ENCODE results near the gene EGFL7.

- no peak for TF ChIP-seq CTCF (IDR thresholded peaks at IDR 0.05; ENCODE audit: low read depth, low read length, poor library complexity, severe bottlenecking)
- no peak for TF ChIP-seq EZH2phosphoT487 (IDR thresholded peaks at IDR 0.05; ENCODE audit: borderline replicate concordance, low read length)
Observed at GRCh38 chr9:136667214-136667939, 4.7 kb downstream of the EGFL7 start.

Measured in DOHH2 (cell line).